Mucosa of stomach (tissue), 1 donor: ENCODE results near the gene CENPP.

Source experiments
- H3K27me3 ChIP-seq: one replicate; pipeline ENCODE4 v1.7.0; 2013; ENCODE audit warnings: mild to moderate bottlenecking, low read length; ENCODE audit not compliant: control insufficient read depth, insufficient read depth
- H3K36me3 ChIP-seq: one replicate; pipeline ENCODE4 v1.7.0; 2013; ENCODE audit warnings: low read length; ENCODE audit not compliant: control insufficient read depth, insufficient read depth
- H3K4me1 ChIP-seq: one replicate; pipeline ENCODE4 v1.7.0; 2013; ENCODE audit warnings: mild to moderate bottlenecking, low read length; ENCODE audit not compliant: control insufficient read depth, insufficient read depth
- H3K4me3 ChIP-seq: one replicate; pipeline ENCODE4 v1.7.0; 2013; ENCODE audit warnings: low read length
- H3K9ac ChIP-seq: one replicate; pipeline ENCODE4 v1.7.0; 2013; ENCODE audit warnings: mild to moderate bottlenecking, low read length, moderate library complexity
- H3K9me3 ChIP-seq: one replicate; pipeline ENCODE4 v1.7.0; 2013; ENCODE audit warnings: mild to moderate bottlenecking, low read length, moderate library complexity; ENCODE audit not compliant: control insufficient read depth
- donor health status: Pancreatic carcinoma.

The CENPP gene

GRCh38 chr9:92639791-92640271 lies 314.1 kb downstream of the CENPP start:
- Histone ChIP-seq H3K4me1 (no peaks in the 10 kb centered on the region), H3K4me3 (no peak overlapping the region), H3K9ac (no peak overlapping the region), H3K36me3 (peaks cover 22% of the 10 kb centered on the region), H3K27me3 (no peaks in the 10 kb centered on the region), H3K9me3 (no peaks in the 10 kb centered on the region)

- H3K4me1 ChIP-seq = no peaks in the 10 kb centered on the region
- no peak overlapping the region for H3K9ac ChIP-seq
- H3K36me3 ChIP-seq = peaks cover 22% of the 10 kb centered on the region
- no peak overlapping the region for H3K4me3 ChIP-seq
- no peaks in the 10 kb centered on the region for H3K9me3 ChIP-seq
- no peaks in the 10 kb centered on the region for H3K27me3 ChIP-seq
Measured at GRCh38 chr9:92640398-92641091, 314.8 kb downstream of the CENPP start.

GRCh38 chr9:92641092-92641809 lies 315.5 kb downstream of the CENPP start:
- no peaks in the 10 kb centered on the region for H3K9me3 ChIP-seq
- no peak overlapping the region for H3K9ac ChIP-seq
- no peak overlapping the region for H3K4me3 ChIP-seq
- peaks cover 22% of the 10 kb centered on the region for H3K36me3 ChIP-seq
- no peaks in the 10 kb centered on the region for H3K27me3 ChIP-seq
- no peaks in the 10 kb centered on the region for H3K4me1 ChIP-seq

GRCh38 chr9:92642041-92642451 lies 316.3 kb downstream of the CENPP start:
- Histone ChIP-seq H3K4me3 (no peak overlapping the region), H3K36me3 (peaks cover 22% of the 10 kb centered on the region), H3K9ac (no peak overlapping the region), H3K27me3 (no peaks in the 10 kb centered on the region), H3K9me3 (no peaks in the 10 kb centered on the region), H3K4me1 (no peaks in the 10 kb centered on the region)

- H3K27me3 ChIP-seq = no peaks in the 10 kb centered on the region
- no peaks in the 10 kb centered on the region for H3K4me1 ChIP-seq
- H3K4me3 ChIP-seq = no peak overlapping the region
- H3K9me3 ChIP-seq = no peaks in the 10 kb centered on the region
- peaks cover 22% of the 10 kb centered on the region for H3K36me3 ChIP-seq
- H3K9ac ChIP-seq = no peak overlapping the region
Measured at GRCh38 chr9:92642564-92642963, 316.8 kb downstream of the CENPP start.

- Histone ChIP-seq H3K4me1 (no peaks in the 10 kb centered on the region), H3K4me3 (no peak overlapping the region), H3K36me3 (peaks cover 24% of the 10 kb centered on the region), H3K9ac (no peak overlapping the region), H3K27me3 (no peaks in the 10 kb centered on the region), H3K9me3 (no peaks in the 10 kb centered on the region)
Measured at GRCh38 chr9:92644278-92644677, 318.5 kb downstream of the CENPP start.

- H3K4me1 ChIP-seq = no peaks in the 10 kb centered on the region
Measured at GRCh38 chr9:92645041-92645440, 319.3 kb downstream of the CENPP start.

GRCh38 chr9:92647671-92648473 lies 322.1 kb downstream of the CENPP start:
- no peaks in the 10 kb centered on the region for H3K27me3 ChIP-seq
- no peak overlapping the region for H3K4me3 ChIP-seq
- no peaks in the 10 kb centered on the region for H3K4me1 ChIP-seq
- H3K9ac ChIP-seq = no peak overlapping the region
- H3K36me3 ChIP-seq = peaks cover 14% of the 10 kb centered on the region
- H3K9me3 ChIP-seq = no peaks in the 10 kb centered on the region

More at GRCh38 chr9:92645041-92645440, 319.3 kb downstream of the CENPP start:
- Histone ChIP-seq H3K9me3 (no peaks in the 10 kb centered on the region), H3K9ac (no peak overlapping the region), H3K27me3 (no peaks in the 10 kb centered on the region), H3K4me3 (no peak overlapping the region), H3K36me3 (peaks cover 27% of the 10 kb centered on the region)

GRCh38 chr9:92648474-92648971 lies 322.8 kb downstream of the CENPP start:
- Histone ChIP-seq H3K4me1 (no peaks in the 10 kb centered on the region), H3K36me3 (peaks cover 7% of the 10 kb centered on the region), H3K4me3 (no peak overlapping the region), H3K9me3 (no peaks in the 10 kb centered on the region), H3K27me3 (no peaks in the 10 kb centered on the region), H3K9ac (no peak overlapping the region)

- Histone ChIP-seq H3K36me3 (peaks cover 5% of the 10 kb centered on the region), H3K27me3 (no peaks in the 10 kb centered on the region), H3K9ac (no peak overlapping the region), H3K4me3 (no peak overlapping the region), H3K9me3 (no peaks in the 10 kb centered on the region), H3K4me1 (no peaks in the 10 kb centered on the region)
Measured at GRCh38 chr9:92649007-92649406, 323.3 kb downstream of the CENPP start.

GRCh38 chr9:92650296-92650695 lies 324.5 kb downstream of the CENPP start:
- H3K9me3 ChIP-seq = no peaks in the 10 kb centered on the region
- H3K9ac ChIP-seq = no peak overlapping the region
- no peaks in the 10 kb centered on the region for H3K4me1 ChIP-seq
- H3K36me3 ChIP-seq = peaks cover 5% of the 10 kb centered on the region
- H3K27me3 ChIP-seq = no peaks in the 10 kb centered on the region
- no peak overlapping the region for H3K4me3 ChIP-seq
